Ishikawa (cell line): Measurements from ENCODE around the gene ITFG1.

Experiments used
- CEBPB ChIP-seq: IDR thresholded peaks from 2 replicates; pipeline ENCODE4 v1.6.1; 2012
- CREB1 ChIP-seq: IDR thresholded peaks from 2 replicates; pipeline ENCODE4 v1.6.1; 2012; ENCODE audit warnings: low read depth
- EGR1 ChIP-seq: IDR thresholded peaks from 2 replicates; pipeline ENCODE4 v1.6.1; 2012
- EP300 ChIP-seq: IDR thresholded peaks from 2 replicates; pipeline ENCODE4 v1.6.1; 2012; ENCODE audit warnings: borderline replicate concordance
- FOXM1 ChIP-seq: IDR thresholded peaks from 2 replicates; pipeline ENCODE4 v1.6.1; 2012; ENCODE audit warnings: low read depth, borderline replicate concordance
- NFIC ChIP-seq: IDR thresholded peaks from 2 replicates; pipeline ENCODE4 v1.6.1; 2012
- RAD21 ChIP-seq: IDR thresholded peaks from 2 replicates; pipeline ENCODE4 v1.6.1; 2012; ENCODE audit warnings: low read depth
- TAF1 ChIP-seq: IDR thresholded peaks from 2 replicates; pipeline ENCODE4 v1.6.1; 2012; ENCODE audit warnings: low read depth, mild to moderate bottlenecking
- TCF12 ChIP-seq: IDR thresholded peaks from 2 replicates; pipeline ENCODE4 v1.6.1; 2012; ENCODE audit warnings: low read depth
- TEAD4 ChIP-seq: IDR thresholded peaks from 2 replicates; pipeline ENCODE4 v1.6.1; 2012
- YY1 ChIP-seq: IDR thresholded peaks from 2 replicates; pipeline ENCODE4 v1.6.1; 2012; ENCODE audit warnings: low read depth
- ZBTB7A ChIP-seq: IDR thresholded peaks from 2 replicates; pipeline ENCODE4 v1.6.1; 2012; ENCODE audit warnings: low read depth
- TF ChIP-seq, protein P1 (sequence below): IDR thresholded peaks from 2 replicates; pipeline ENCODE4 v1.6.1; 2012; ENCODE audit warnings: low read depth, mild to moderate bottlenecking
- TF ChIP-seq, protein P2 (sequence below): IDR thresholded peaks from 2 replicates; pipeline ENCODE4 v1.6.1; 2012
- TF ChIP-seq, protein P3 (sequence below): IDR thresholded peaks from 2 replicates; pipeline ENCODE4 v1.6.1; 2012

The ITFG1 gene

DNA sequence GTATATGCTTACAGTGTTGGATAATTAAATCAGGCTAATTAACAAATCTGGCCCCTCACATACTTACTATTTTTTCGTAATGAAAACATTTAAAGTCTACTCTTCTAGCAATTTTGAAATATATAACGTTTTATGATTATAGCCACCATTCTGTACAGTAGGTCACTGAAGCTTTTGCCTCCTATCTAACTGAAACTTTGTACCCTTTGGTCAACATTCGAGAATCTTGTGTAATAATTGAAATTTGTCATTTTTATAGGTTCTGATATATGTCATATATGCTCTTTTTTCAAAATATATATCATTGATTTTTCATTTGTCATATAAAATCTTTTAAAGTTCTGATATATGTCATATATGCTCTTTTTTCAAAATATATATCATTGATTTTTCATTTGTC, 12.9 kb upstream of the ITFG1 start:
- no peak for TF ChIP-seq RAD21

DNA sequence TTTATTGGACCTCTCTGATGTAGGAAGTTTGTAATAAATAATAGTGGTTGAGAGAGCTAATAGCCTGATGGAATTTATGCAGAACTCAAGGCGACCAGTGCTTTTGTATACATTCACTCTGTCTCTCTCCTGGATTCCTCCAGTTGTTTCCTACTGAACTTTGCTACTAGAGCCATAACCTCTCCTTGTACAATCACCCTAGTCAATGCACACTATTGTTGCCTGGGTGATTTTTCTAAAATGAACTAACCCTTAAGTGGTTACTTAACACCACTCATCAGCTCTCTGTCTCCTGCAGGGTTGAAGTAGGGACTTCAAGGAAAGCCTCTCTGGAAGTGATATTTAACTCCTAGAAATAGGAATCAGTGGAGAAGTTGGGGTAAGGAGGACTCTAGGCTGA, 9.9 kb upstream of the ITFG1 start:
- TF ChIP-seq NFIC (no peak), TAF1 (no peak), ZBTB7A (no peak), RAD21 (no peak), TCF12 (no peak), EP300 (no peak), FOXM1 (no peak), CREB1 (no peak), CEBPB (no peak), YY1 (no peak), EGR1 (no peak), TEAD4 (no peak)
- TF ChIP-seq, protein P1, sequence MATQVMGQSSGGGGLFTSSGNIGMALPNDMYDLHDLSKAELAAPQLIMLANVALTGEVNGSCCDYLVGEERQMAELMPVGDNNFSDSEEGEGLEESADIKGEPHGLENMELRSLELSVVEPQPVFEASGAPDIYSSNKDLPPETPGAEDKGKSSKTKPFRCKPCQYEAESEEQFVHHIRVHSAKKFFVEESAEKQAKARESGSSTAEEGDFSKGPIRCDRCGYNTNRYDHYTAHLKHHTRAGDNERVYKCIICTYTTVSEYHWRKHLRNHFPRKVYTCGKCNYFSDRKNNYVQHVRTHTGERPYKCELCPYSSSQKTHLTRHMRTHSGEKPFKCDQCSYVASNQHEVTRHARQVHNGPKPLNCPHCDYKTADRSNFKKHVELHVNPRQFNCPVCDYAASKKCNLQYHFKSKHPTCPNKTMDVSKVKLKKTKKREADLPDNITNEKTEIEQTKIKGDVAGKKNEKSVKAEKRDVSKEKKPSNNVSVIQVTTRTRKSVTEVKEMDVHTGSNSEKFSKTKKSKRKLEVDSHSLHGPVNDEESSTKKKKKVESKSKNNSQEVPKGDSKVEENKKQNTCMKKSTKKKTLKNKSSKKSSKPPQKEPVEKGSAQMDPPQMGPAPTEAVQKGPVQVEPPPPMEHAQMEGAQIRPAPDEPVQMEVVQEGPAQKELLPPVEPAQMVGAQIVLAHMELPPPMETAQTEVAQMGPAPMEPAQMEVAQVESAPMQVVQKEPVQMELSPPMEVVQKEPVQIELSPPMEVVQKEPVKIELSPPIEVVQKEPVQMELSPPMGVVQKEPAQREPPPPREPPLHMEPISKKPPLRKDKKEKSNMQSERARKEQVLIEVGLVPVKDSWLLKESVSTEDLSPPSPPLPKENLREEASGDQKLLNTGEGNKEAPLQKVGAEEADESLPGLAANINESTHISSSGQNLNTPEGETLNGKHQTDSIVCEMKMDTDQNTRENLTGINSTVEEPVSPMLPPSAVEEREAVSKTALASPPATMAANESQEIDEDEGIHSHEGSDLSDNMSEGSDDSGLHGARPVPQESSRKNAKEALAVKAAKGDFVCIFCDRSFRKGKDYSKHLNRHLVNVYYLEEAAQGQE = no peak
- TF ChIP-seq, protein P2, sequence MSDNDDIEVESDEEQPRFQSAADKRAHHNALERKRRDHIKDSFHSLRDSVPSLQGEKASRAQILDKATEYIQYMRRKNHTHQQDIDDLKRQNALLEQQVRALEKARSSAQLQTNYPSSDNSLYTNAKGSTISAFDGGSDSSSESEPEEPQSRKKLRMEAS = no peak
- TF ChIP-seq, protein P3, sequence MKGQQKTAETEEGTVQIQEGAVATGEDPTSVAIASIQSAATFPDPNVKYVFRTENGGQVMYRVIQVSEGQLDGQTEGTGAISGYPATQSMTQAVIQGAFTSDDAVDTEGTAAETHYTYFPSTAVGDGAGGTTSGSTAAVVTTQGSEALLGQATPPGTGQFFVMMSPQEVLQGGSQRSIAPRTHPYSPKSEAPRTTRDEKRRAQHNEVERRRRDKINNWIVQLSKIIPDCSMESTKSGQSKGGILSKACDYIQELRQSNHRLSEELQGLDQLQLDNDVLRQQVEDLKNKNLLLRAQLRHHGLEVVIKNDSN = no peak

DNA sequence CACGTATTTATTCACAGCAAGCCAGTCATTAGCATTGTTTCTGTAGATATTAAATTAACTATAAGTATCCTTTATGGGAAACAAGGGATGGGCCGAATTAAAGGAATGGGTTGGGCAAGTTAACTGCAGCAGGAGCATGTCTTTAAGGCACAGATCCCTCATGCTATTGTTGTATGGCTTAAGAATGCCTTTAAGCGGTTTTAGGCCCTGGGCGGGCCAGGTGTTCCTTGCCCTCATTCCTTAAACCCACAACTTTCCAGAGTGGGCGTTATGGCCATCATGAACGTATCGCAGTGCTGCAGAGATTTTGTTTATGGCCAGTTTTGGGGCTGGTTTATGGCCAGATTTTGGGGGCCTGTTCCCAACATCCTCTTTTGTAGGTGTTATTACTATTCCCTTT, 9.3 kb upstream of the ITFG1 start:
- no peak for TF ChIP-seq RAD21
- TF ChIP-seq TEAD4 = no peak

DNA sequence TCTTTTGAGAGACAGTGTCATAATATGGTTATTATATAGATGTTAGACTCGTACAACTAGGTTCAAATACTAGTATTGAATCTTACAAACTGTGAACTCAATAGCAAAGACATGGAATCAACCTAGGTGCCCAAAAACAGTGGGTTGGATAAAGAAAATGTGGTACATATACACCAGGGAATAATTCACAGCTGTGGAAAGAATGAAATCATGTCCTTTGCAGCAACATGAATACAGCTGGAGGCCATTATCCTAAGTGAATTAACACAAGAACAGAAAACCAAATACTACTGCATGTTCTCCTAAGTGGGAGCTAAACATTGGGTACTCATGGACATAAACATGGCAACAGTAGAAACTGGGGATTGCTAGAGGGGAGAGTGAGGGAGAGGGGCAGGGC, 8.4 kb upstream of the ITFG1 start:
- TF ChIP-seq CREB1 = no peak
- TF ChIP-seq, protein P3 = no peak
- no peak for TF ChIP-seq NFIC
- TF ChIP-seq EP300 = no peak
- TF ChIP-seq TAF1 = no peak
- no peak for TF ChIP-seq EGR1
- TF ChIP-seq, protein P2 = no peak
- no peak for TF ChIP-seq TEAD4
- TF ChIP-seq YY1 = no peak
- TF ChIP-seq RAD21 = no peak
- TF ChIP-seq, protein P1 = no peak
- no peak for TF ChIP-seq FOXM1
- TF ChIP-seq TCF12 = no peak
- TF ChIP-seq ZBTB7A = no peak
- TF ChIP-seq CEBPB = no peak

DNA sequence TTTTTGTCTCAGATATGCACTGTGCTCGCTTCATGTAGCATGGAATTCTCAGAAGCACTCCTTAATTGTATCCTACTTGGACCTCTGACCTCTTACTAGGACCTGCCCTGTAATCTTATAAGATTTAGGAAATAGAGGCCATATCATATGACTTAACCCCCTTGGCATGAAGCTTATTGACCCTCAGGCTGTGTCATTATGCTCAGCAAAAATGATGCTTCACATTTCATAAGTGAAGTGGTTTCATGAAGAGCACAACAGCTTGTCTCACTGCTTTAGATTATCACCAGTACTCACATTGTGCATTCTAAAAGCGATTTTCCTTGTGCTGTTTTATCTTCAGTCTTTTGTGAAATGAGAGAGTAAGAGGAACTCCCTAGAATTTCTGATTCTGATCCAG, 6.6 kb upstream of the ITFG1 start:
- TF ChIP-seq NFIC = no peak

DNA sequence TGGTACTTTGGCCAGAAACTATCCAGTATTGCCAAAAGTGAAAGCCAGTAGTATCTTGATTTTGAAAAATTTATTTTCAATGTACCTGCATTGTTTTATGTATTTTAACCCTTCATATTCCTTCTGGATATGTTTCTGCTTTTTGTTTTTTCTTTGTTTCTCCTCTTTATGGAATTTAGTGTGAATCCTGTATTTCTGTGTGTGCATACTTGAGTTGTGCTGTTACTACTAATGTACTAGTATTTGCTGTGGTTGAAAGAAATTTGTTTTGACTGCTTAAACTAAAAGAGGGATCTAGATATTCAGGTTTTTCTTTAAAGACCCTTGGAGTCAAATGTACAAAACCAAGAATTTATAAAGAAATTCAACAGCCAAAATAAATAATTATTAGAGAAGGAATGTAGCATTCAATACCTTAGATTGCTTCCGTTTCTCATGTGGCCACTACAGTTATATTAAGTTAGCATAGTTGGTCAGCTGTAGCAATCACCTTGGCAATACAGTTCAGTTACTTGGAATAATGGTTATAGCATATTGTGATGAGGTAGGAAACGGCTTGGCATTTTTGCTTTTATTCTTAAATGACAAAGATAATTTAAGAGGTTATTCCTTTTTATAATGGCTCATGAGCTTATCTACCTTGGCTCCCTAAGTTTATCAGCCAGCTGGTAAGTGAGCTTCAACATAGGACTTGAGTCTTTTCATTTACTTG, 5.2 kb upstream of the ITFG1 start:
- TF ChIP-seq CREB1 = no peak
- TF ChIP-seq EGR1 = no peak
- no peak for TF ChIP-seq TCF12
- TF ChIP-seq, protein P1 = no peak
- TF ChIP-seq, protein P2 = no peak
- no peak for TF ChIP-seq FOXM1
- TF ChIP-seq TEAD4 = no peak
- TF ChIP-seq TAF1 = no peak
